Astrocyte (in vitro differentiated cells and primary cell): Measurements from ENCODE around the gene PANX2. TPM values are rescaled to one million over a fixed set of nuclear protein-coding genes. Genes with fewer than 3 reads are reported as not detected.

Experiments used
- DNase-seq: peaks from one replicate; pipeline ENCODE4 v3.0.0-alpha.2; 2010; ENCODE audit warnings: low read depth
- FAIRE-seq: peaks from 2 replicates; lab custom pipeline; 2011; peaks lifted over from hg19 to GRCh38; lab: Jason Lieb, UNC
- H2AFZ ChIP-seq: 2 replicates; pipeline ENCODE4 v1.6.0; 2012; ENCODE audit warnings: low read depth, low read length, inconsistent platforms
- H3K27ac ChIP-seq: 2 replicates; pipeline ENCODE4 v1.5.1; 2011; ENCODE audit warnings: low read depth, low read length, inconsistent platforms
- H3K27me3 ChIP-seq: 2 replicates; pipeline ENCODE4 v1.6.0; 2011; ENCODE audit warnings: low read length, inconsistent platforms; ENCODE audit not compliant: insufficient read depth
- H3K36me3 ChIP-seq: 2 replicates; pipeline ENCODE4 v1.5.1; 2011; ENCODE audit warnings: low read length, inconsistent platforms; ENCODE audit not compliant: insufficient read depth
- H3K4me1 ChIP-seq: 2 replicates; pipeline ENCODE4 v1.5.1; 2011; ENCODE audit warnings: low read length, inconsistent platforms; ENCODE audit not compliant: insufficient read depth
- H3K4me2 ChIP-seq: 2 replicates; pipeline ENCODE4 v1.6.0; 2012; ENCODE audit warnings: low read length, inconsistent platforms
- H3K4me3 ChIP-seq: 2 replicates; pipeline ENCODE4 v1.5.1; 2011; ENCODE audit warnings: low read depth, mild to moderate bottlenecking, low read length, inconsistent platforms; ENCODE audit not compliant: insufficient read depth
- H3K79me2 ChIP-seq: 2 replicates; pipeline ENCODE4 v1.6.0; 2012; ENCODE audit warnings: mild to moderate bottlenecking, low read length, inconsistent platforms; ENCODE audit not compliant: insufficient read depth
- H3K9ac ChIP-seq: 2 replicates; pipeline ENCODE4 v1.6.0; 2012; ENCODE audit warnings: mild to moderate bottlenecking, low read length, inconsistent platforms
- H3K9me3 ChIP-seq: 2 replicates; pipeline ENCODE4 v1.5.1; 2012; ENCODE audit warnings: low read depth, mild to moderate bottlenecking, low read length, inconsistent platforms; ENCODE audit not compliant: insufficient read depth
- H4K20me1 ChIP-seq: 2 replicates; pipeline ENCODE4 v1.6.0; 2012; ENCODE audit warnings: low read length, inconsistent platforms; ENCODE audit not compliant: insufficient read depth
- H3K27ac Mint-ChIP-seq: one replicate; pipeline ENCODE4 v1.8.0; 2021; ENCODE audit warnings: mild to moderate bottlenecking, mixed read lengths; ENCODE audit not compliant: unreplicated experiment
- H3K27me3 Mint-ChIP-seq: one replicate; pipeline ENCODE4 v1.8.0; 2021; ENCODE audit warnings: low read depth, mixed read lengths; ENCODE audit not compliant: unreplicated experiment
- H3K36me3 Mint-ChIP-seq: one replicate; pipeline ENCODE4 v1.8.0; 2021; ENCODE audit warnings: low read depth, mixed read lengths; ENCODE audit not compliant: unreplicated experiment
- H3K4me1 Mint-ChIP-seq: one replicate; pipeline ENCODE4 v1.8.0; 2021; ENCODE audit warnings: low read depth, mixed read lengths; ENCODE audit not compliant: unreplicated experiment
- H3K4me3 Mint-ChIP-seq: one replicate; pipeline ENCODE4 v1.8.0; 2021; ENCODE audit warnings: mild to moderate bottlenecking, moderate library complexity, mixed read lengths; ENCODE audit not compliant: unreplicated experiment
- H3K9me3 Mint-ChIP-seq: one replicate; pipeline ENCODE4 v1.8.0; 2021; ENCODE audit warnings: mild to moderate bottlenecking, mixed read lengths; ENCODE audit not compliant: unreplicated experiment
- EZH2 ChIP-seq: IDR thresholded peaks from 2 replicates; pipeline ENCODE4 v1.6.1; 2012; ENCODE audit warnings: mild to moderate bottlenecking, low read length, inconsistent platforms; ENCODE audit not compliant: insufficient read depth
- total RNA-seq: library from RNA; stranded (reverse); gene quantifications from 2 replicates; pipeline ENCODE4 v1.2.1, GENCODE V29; 2021
- TF ChIP-seq, protein P1 (sequence below): IDR thresholded peaks from 2 replicates; pipeline ENCODE4 v1.5.1; 2011; ENCODE audit warnings: low read depth, mild to moderate bottlenecking, inconsistent platforms, low read length, moderate library complexity; ENCODE audit not compliant: insufficient read depth

PANX2 gene
- total RNA-seq, 1 donor from 2014 or later: 2.3 TPM

GRCh38 chr22:50189184-50189848 lies 18.8 kb downstream of the PANX2 start:
- no peak for TF ChIP-seq EZH2
- Histone ChIP-seq H3K27me3 (no peaks in the 10 kb centered on the region), H4K20me1 (peaks cover 55% of the 10 kb centered on the region), H2AFZ (no peak overlapping the region), H3K9me3 (no peaks in the 10 kb centered on the region), H3K27ac (no peak overlapping the region), H3K79me2 (peaks cover 66% of the 10 kb centered on the region), H3K36me3 (no peaks in the 10 kb centered on the region), H3K4me2 (no peak overlapping the region), H3K4me1 (peaks cover 27% of the 10 kb centered on the region), H3K4me3 (no peak overlapping the region), H3K9ac (no peak overlapping the region)
- no peak for FAIRE-seq
- peaks cover 8% of the 10 kb centered on the region for H3K4me1 Mint-ChIP-seq
- no peak overlapping the region for H3K27ac Mint-ChIP-seq
- peaks cover 3% of the 10 kb centered on the region for H3K36me3 Mint-ChIP-seq
- H3K9me3 Mint-ChIP-seq: no peaks in the 10 kb centered on the region
- no peak overlapping the region for H3K4me3 Mint-ChIP-seq
- DNase-seq: no peak
- no peaks in the 10 kb centered on the region for H3K27me3 Mint-ChIP-seq

DNA sequence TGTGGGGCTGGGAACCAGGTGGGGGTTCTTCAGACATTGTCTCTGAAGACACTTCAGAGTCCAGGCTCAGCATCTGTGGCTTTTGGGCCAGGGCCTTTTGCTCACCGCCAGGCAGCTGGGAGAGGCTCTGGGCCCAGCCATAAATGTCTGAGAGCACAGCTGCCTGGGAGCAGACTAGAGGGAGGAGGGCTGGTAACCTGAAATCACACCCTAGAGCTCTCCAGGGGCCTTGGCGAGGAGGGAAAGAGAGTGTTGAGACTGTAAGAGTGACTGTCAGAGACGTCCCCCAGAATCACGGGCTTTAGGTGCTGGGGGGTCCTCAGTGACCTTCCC lies 19.3 kb downstream of the PANX2 start:
- Mint-ChIP-seq H3K4me3 (no peak overlapping the region), H3K4me1 (peaks cover 8% of the 10 kb centered on the region), H3K27me3 (no peaks in the 10 kb centered on the region), H3K36me3 (peaks cover 3% of the 10 kb centered on the region), H3K9me3 (no peaks in the 10 kb centered on the region), H3K27ac (no peak overlapping the region)
- no peak for TF ChIP-seq EZH2
- TF ChIP-seq, protein P1, sequence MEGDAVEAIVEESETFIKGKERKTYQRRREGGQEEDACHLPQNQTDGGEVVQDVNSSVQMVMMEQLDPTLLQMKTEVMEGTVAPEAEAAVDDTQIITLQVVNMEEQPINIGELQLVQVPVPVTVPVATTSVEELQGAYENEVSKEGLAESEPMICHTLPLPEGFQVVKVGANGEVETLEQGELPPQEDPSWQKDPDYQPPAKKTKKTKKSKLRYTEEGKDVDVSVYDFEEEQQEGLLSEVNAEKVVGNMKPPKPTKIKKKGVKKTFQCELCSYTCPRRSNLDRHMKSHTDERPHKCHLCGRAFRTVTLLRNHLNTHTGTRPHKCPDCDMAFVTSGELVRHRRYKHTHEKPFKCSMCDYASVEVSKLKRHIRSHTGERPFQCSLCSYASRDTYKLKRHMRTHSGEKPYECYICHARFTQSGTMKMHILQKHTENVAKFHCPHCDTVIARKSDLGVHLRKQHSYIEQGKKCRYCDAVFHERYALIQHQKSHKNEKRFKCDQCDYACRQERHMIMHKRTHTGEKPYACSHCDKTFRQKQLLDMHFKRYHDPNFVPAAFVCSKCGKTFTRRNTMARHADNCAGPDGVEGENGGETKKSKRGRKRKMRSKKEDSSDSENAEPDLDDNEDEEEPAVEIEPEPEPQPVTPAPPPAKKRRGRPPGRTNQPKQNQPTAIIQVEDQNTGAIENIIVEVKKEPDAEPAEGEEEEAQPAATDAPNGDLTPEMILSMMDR: no peak
- DNase-seq (no peak), FAIRE-seq (no peak)
- peaks cover 60% of the 10 kb centered on the region for H4K20me1 ChIP-seq
- H2AFZ ChIP-seq: no peak overlapping the region
- no peaks in the 10 kb centered on the region for H3K9me3 ChIP-seq
- H3K4me3 ChIP-seq: no peak overlapping the region
- no peak overlapping the region for H3K27ac ChIP-seq
- peaks cover 27% of the 10 kb centered on the region for H3K4me1 ChIP-seq
- no peaks in the 10 kb centered on the region for H3K27me3 ChIP-seq
- no peak overlapping the region for H3K9ac ChIP-seq
- H3K4me2 ChIP-seq: peak overlapping the region; percentile 69
- H3K79me2 ChIP-seq: peaks cover 66% of the 10 kb centered on the region
- no peaks in the 10 kb centered on the region for H3K36me3 ChIP-seq

- no peak for TF ChIP-seq EZH2
- TF ChIP-seq, protein P1: no peak
- peak overlapping the region; percentile 69 for H3K4me2 ChIP-seq
- H3K27ac ChIP-seq: no peak overlapping the region
- no peaks in the 10 kb centered on the region for H3K27me3 Mint-ChIP-seq
- H3K4me1 Mint-ChIP-seq: peaks cover 8% of the 10 kb centered on the region
- H3K36me3 Mint-ChIP-seq: peaks cover 3% of the 10 kb centered on the region
- H3K9me3 ChIP-seq: no peaks in the 10 kb centered on the region
- no peaks in the 10 kb centered on the region for H3K27me3 ChIP-seq
- H3K36me3 ChIP-seq: no peaks in the 10 kb centered on the region
- peak overlapping the region; percentile 41 for H2AFZ ChIP-seq
- H3K27ac Mint-ChIP-seq: peak overlapping the region; percentile 34
- H3K4me3 Mint-ChIP-seq: no peak overlapping the region
- peak; percentile 32 for DNase-seq
- peaks cover 64% of the 10 kb centered on the region for H4K20me1 ChIP-seq
- peaks cover 66% of the 10 kb centered on the region for H3K79me2 ChIP-seq
- peaks cover 22% of the 10 kb centered on the region for H3K4me1 ChIP-seq
- H3K9ac ChIP-seq: peak overlapping the region; percentile 18
- H3K9me3 Mint-ChIP-seq: no peaks in the 10 kb centered on the region
- peak overlapping the region; percentile 10 for H3K4me3 ChIP-seq
- FAIRE-seq: no peak
Observed at GRCh38 chr22:50190182-50190940, 19.8 kb downstream of the PANX2 start.
